ENCODE measurements around the gene MTUS2.

The MTUS2 gene

DNA sequence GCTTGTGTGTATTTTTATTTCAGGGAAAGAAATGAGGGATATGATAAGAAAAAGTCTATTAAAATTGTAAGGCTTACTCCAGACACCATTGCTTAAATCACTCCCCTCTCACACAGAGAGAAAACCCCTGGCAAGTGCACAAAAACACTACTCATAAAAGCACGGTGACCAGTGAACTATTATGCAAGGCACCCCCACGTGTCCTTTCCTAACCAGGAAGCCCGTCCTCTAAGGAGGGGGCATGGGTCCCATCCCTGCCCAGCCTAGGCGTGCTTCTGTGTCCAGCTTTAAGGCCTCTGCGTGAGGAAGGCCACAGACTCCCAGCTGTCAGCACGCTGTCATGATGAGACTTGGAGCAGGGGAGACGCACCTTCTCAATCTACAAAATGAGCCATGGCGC is 691.8 kb downstream of the MTUS2 start:
- TF ChIP-seq, protein P1, sequence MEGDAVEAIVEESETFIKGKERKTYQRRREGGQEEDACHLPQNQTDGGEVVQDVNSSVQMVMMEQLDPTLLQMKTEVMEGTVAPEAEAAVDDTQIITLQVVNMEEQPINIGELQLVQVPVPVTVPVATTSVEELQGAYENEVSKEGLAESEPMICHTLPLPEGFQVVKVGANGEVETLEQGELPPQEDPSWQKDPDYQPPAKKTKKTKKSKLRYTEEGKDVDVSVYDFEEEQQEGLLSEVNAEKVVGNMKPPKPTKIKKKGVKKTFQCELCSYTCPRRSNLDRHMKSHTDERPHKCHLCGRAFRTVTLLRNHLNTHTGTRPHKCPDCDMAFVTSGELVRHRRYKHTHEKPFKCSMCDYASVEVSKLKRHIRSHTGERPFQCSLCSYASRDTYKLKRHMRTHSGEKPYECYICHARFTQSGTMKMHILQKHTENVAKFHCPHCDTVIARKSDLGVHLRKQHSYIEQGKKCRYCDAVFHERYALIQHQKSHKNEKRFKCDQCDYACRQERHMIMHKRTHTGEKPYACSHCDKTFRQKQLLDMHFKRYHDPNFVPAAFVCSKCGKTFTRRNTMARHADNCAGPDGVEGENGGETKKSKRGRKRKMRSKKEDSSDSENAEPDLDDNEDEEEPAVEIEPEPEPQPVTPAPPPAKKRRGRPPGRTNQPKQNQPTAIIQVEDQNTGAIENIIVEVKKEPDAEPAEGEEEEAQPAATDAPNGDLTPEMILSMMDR (conservative IDR thresholded peaks at IDR 0.05; ENCODE audit: low read depth, low read length): no peak
- no peak for DNase-seq (ENCODE audit: low read depth)
- H3K4me3 ChIP-seq (ENCODE audit: low read length): no peak overlapping the region

DNA sequence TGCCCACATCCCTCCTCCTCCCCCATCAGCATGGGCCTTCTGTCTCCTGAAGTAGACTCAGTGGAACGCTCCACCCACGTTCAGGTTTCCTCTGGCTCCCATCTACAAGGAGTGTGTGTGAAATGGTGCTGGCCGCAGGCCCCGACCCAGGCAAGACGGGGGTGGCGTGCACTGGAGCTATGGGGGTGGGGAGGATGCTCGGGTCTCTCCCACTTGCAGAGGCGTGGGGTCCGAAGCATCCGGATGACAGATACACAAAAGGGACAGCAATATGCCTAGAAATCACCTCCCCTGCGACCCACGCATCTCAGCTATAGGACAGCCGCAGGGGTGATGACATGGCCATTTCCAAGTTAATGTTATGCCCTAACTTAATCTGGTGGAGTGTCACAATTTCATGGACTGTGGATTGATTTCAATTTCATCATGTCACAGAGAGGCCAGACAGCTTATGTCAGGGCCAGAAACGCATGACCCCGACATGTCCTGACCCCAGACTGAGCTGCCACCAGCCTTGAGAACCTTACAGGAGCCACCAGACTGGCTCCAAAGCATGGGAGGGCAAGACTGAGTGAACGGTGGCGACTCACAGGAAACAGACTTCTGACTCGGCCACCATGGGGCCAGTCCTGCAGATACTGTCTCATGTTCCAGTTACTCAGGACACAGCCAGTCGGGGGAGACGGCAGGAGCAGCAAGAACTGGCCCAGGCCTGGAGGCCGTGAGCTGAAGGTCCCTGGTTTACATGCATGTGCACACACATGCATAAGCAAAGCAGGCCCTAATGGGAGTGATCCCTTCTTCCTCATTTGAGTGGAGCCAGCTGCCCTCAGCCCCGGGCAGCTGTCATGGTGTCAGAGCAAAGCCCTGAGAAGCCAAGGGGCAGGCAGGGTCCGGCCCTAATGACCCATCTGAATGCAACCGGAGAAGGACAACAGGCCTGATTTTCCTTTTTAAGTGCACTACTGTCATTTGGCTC is 693.2 kb downstream of the MTUS2 start:
- no peak for DNase-seq (ENCODE audit: low read depth)
- TF ChIP-seq, protein P1 (conservative IDR thresholded peaks at IDR 0.05; ENCODE audit: low read depth, low read length): no peak
- H3K4me3 ChIP-seq (ENCODE audit: low read length): no peak overlapping the region

DNA sequence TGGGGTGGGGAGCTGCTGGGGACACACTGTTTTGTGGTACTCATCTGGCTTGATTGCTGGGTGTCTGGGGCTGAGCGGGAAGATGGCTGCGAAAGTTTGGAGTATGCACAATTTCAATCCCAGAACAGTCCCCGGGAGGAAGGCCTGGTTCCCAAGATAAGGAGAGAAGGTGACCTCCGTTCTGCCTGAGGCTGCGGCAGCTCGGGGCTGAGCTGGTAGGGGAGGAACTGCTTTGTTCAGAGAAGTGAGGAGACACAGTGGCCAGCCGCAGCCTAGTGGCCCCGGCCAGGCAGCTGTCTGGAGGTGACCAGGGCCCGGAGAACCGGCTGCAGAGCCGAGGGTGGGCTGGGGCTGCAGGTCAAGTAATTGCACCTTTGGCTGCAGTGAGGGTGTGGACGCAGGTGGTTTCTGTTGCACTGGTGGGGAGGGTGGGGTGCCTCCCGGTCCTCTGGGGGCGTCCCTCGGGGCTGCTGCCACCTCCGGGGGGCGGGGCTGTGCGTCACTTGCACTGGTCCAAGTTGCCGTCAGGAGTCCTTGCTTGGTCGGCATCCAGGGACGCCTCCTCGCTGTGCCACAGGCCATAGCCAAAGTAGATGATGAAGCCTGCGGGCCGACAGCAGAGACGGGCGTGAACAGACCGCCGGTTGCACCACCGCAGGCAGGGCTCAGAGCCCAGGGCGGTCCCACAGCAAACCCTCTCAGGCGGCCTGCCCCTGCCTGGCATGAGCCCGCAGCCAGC is 694.0 kb downstream of the MTUS2 start:
- TF ChIP-seq, protein P1 (conservative IDR thresholded peaks at IDR 0.05; ENCODE audit: low read depth, low read length): no peak
- no peak for DNase-seq (ENCODE audit: low read depth)
- no peak overlapping the region for H3K4me3 ChIP-seq (ENCODE audit: low read length)

DNA sequence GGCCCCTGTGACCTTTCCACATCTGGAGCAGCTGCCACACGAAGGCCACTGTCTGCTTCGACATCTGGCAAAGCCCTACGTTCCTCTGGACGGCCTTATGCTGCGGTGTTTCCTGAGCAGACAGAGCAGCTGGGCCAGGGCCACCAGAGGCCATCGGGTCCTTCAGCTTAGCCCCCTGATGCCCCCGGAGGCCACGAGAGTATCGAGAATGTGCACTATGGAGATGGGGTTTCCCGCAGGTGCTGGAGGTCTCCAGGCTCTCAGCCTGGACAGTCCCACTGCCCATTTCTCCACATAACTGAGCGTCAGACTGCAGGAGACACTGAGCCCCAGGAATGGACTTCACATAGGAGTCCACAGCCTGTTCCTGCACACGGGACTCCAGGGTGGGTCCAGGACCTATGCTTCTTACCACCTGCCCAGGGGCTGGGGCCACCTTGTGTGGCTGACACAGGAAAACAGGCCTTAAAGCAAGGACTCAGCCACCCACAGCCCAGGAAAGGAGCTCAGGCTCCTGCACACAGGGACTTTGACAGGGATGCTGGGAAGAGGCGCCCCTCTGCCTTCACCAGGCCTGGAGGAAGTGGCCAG is 694.7 kb downstream of the MTUS2 start:
- H3K4me3 ChIP-seq (ENCODE audit: low read length): no peak overlapping the region
- DNase-seq (ENCODE audit: low read depth): no peak
- TF ChIP-seq, protein P1 (conservative IDR thresholded peaks at IDR 0.05; ENCODE audit: low read depth, low read length): no peak

DNA sequence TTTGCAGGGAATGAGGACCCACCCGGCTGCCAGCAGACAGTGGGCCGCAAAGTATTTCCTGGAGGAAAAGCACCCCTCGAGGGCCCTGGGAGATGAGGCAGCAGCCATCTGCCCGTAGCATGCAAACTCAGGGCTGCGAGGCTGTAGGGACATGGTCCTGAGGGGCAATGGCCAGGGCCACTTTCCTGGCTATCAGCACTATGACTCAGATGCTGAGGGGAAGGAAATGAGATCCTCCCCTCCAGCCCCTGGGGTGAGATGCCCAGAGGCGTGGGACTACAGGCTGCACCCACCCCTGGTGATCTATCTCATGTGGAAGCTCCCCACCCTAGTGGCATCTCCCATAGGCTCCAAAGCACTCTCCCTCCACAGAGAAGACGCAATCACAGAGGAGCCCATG is 695.2 kb downstream of the MTUS2 start:
- no peak for DNase-seq (ENCODE audit: low read depth)
- TF ChIP-seq, protein P1 (conservative IDR thresholded peaks at IDR 0.05; ENCODE audit: low read depth, low read length): no peak
- no peak overlapping the region for H3K4me3 ChIP-seq (ENCODE audit: low read length)

DNA sequence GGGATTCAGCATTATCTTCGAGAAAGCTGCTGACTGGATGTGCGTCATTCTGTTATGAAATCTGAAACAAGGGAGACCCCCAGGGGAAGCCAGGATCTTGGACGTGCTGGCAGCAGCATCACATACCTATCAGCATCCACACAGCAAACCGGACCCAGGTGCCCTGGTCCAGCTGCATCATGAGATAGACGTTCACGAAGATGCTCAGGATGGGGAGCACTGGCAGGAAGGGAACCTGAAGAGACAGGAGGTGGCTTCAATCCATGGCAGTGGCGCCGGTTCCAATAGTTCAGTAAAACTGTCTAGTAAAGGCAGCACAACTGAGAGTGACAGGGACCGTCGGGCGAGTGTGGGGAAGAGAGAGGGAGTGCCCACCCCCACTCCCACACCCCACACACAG is 695.9 kb downstream of the MTUS2 start:
- DNase-seq (ENCODE audit: low read depth): no peak
- no peak overlapping the region for H3K4me3 ChIP-seq (ENCODE audit: low read length)
- TF ChIP-seq, protein P1 (conservative IDR thresholded peaks at IDR 0.05; ENCODE audit: low read depth, low read length): no peak
